ENCODE measurements around the gene INSIG2.

GRCh38 chr2:118145806-118146205 is 57.5 kb downstream of the INSIG2 start:
- TF ChIP-seq POLR2AphosphoS5 (IDR thresholded peaks at IDR 0.05) (no peak), CTCF (IDR thresholded peaks at IDR 0.05) (no peak), EP300 (IDR thresholded peaks at IDR 0.05) (no peak), POLR2A (IDR thresholded peaks at IDR 0.05) (no peak)
